Measurements from ENCODE around the gene BRWD1.
"Not testable (repeated sequence)": the region's sequence is repeated elsewhere in the genome, so short reads cannot be mapped to it uniquely, and the experiment has no call there.

Gene BRWD1

GRCh38 chr21:39164523-39164922, 148.9 kb downstream of the BRWD1 start:
- no peak for DNase-seq

GRCh38 chr21:39161064-39161463, 152.4 kb downstream of the BRWD1 start:
- DNase-seq: no peak

- DNase-seq: no peak
Observed at GRCh38 chr21:39159342-39160063, 153.9 kb downstream of the BRWD1 start.

- DNase-seq: not testable (repeated sequence)
Observed at GRCh38 chr21:39157241-39157640, 156.2 kb downstream of the BRWD1 start.

- DNase-seq: no peak
Observed at GRCh38 chr21:39156024-39156423, 157.4 kb downstream of the BRWD1 start.

GRCh38 chr21:39155578-39155977, 157.9 kb downstream of the BRWD1 start:
- DNase-seq: no peak

GRCh38 chr21:39153842-39154241, 159.6 kb downstream of the BRWD1 start:
- DNase-seq: no peak

GRCh38 chr21:39153373-39153772, 160.1 kb downstream of the BRWD1 start:
- no peak for DNase-seq

- DNase-seq: no peak
Observed at GRCh38 chr21:39152271-39152670, 161.2 kb downstream of the BRWD1 start.

GRCh38 chr21:39150877-39151276, 162.6 kb downstream of the BRWD1 start:
- no peak for DNase-seq

- no peak for DNase-seq
Observed at GRCh38 chr21:39150316-39150715, 163.1 kb downstream of the BRWD1 start.

GRCh38 chr21:39149882-39150281, 163.6 kb downstream of the BRWD1 start:
- DNase-seq: no peak

GRCh38 chr21:39148975-39149374, 164.5 kb downstream of the BRWD1 start:
- DNase-seq: no peak

GRCh38 chr21:39144191-39144590, 169.2 kb downstream of the BRWD1 start:
- DNase-seq: no peak

- no peak for DNase-seq
Observed at GRCh38 chr21:39142972-39143371, 170.5 kb downstream of the BRWD1 start.

- no peak for DNase-seq
Observed at GRCh38 chr21:39141502-39141901, 171.9 kb downstream of the BRWD1 start.

GRCh38 chr21:39137248-39138178, 175.9 kb downstream of the BRWD1 start:
- no peak for DNase-seq

- DNase-seq: no peak
Observed at GRCh38 chr21:39136711-39137110, 176.7 kb downstream of the BRWD1 start.

- peak; percentile 16 for DNase-seq
Observed at GRCh38 chr21:39136138-39136537, 177.3 kb downstream of the BRWD1 start.

- no peak for DNase-seq
Observed at GRCh38 chr21:39134288-39134810, 179.1 kb downstream of the BRWD1 start.
